GM10266 (cell line): ENCODE results near the gene TLR8.

Experiments used
- DNase-seq: peaks from one replicate; pipeline ENCODE4 v3.0.0; 2012; ENCODE audit errors: extremely low spot score
- TF ChIP-seq, protein P1 (sequence below): IDR thresholded peaks from 2 replicates; pipeline ENCODE4 v1.5.1; 2012; ENCODE audit warnings: mild to moderate bottlenecking, low read depth; ENCODE audit not compliant: control insufficient read depth, insufficient read depth; ENCODE audit errors: missing control alignments

Gene TLR8

DNA sequence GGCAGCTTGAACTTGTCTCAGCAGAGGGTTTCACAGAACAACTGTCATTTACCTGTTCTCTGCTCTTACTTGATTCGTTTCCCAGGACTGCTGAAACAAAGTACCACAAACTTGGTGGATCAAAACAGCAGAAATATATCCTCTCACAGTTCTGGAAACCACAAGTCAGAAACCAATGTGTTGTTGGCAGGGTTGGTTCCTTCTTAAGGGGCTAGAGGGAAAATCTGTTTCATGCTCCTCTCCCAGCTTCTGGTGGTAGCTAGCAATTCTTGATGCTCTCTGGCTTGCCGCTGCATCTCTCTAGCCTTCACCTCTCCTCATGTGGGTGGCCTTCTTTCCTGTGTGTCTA is 4.7 kb downstream of the TLR8 start:
- TF ChIP-seq, protein P1, sequence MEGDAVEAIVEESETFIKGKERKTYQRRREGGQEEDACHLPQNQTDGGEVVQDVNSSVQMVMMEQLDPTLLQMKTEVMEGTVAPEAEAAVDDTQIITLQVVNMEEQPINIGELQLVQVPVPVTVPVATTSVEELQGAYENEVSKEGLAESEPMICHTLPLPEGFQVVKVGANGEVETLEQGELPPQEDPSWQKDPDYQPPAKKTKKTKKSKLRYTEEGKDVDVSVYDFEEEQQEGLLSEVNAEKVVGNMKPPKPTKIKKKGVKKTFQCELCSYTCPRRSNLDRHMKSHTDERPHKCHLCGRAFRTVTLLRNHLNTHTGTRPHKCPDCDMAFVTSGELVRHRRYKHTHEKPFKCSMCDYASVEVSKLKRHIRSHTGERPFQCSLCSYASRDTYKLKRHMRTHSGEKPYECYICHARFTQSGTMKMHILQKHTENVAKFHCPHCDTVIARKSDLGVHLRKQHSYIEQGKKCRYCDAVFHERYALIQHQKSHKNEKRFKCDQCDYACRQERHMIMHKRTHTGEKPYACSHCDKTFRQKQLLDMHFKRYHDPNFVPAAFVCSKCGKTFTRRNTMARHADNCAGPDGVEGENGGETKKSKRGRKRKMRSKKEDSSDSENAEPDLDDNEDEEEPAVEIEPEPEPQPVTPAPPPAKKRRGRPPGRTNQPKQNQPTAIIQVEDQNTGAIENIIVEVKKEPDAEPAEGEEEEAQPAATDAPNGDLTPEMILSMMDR = no peak
- DNase-seq = no peak

DNA sequence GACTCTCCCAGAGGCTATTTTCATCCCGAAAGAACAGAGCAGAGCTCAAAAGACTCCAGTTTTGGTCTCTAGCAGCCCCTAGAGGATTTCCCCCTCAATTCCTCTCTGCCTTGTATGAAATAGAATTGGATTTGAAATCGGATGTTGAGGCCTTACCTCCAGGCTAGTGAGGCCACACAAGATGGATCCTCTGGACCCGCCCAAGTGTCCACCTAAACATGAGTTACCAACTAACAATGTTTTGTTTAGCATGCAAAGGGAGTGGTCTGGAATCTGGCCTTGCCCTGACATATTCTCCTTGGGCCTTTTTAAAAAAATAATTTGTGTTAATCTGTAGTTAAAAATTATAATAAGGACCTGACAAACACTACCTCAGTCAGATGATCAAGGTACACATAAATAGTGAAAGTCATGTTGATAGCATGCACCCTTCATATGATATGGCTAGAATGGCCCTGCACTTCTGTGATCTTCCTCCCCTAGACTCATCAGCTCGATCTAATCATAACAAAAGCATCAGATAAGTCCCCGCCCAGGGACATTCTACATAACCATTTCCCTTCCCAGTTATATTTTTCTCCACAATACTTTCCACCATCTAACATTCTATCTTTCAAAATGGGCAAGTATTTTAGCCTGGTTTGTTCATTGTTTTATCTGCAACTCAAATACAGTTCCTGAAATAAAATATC is 6.5 kb downstream of the TLR8 start:
- TF ChIP-seq, protein P1 = no peak

DNA sequence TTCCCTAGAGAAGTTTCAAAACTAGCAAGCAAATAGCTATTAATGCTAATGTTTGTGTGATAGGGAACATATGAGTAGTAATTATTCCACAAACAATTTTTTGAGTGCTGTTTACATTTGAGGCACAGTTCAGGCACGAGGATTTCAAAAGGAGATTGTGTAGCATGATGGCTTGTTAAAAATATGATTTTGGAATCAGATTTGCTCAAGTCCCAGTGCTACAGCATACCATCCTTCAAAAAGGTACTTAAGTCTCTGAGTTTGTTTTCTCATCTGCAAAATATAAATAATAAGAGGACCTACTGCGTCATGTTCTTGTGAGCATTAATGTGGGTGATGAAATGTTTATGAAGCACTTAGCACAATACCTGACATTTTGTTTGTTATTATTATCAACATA is 11.3 kb downstream of the TLR8 start:
- TF ChIP-seq, protein P1 = no peak
- DNase-seq = no peak

More for the DNA sequence above, 6.5 kb downstream of the TLR8 start:
- no peak for DNase-seq

DNA sequence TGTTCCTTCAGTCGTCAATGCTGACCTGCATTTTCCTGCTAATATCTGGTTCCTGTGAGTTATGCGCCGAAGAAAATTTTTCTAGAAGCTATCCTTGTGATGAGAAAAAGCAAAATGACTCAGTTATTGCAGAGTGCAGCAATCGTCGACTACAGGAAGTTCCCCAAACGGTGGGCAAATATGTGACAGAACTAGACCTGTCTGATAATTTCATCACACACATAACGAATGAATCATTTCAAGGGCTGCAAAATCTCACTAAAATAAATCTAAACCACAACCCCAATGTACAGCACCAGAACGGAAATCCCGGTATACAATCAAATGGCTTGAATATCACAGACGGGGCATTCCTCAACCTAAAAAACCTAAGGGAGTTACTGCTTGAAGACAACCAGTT is 12.6 kb downstream of the TLR8 start:
- no peak for DNase-seq
- TF ChIP-seq, protein P1 = no peak

DNA sequence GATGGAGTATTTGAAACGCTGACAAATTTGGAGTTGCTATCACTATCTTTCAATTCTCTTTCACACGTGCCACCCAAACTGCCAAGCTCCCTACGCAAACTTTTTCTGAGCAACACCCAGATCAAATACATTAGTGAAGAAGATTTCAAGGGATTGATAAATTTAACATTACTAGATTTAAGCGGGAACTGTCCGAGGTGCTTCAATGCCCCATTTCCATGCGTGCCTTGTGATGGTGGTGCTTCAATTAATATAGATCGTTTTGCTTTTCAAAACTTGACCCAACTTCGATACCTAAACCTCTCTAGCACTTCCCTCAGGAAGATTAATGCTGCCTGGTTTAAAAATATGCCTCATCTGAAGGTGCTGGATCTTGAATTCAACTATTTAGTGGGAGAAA is 13.2 kb downstream of the TLR8 start:
- DNase-seq = no peak
- TF ChIP-seq, protein P1 = no peak

DNA sequence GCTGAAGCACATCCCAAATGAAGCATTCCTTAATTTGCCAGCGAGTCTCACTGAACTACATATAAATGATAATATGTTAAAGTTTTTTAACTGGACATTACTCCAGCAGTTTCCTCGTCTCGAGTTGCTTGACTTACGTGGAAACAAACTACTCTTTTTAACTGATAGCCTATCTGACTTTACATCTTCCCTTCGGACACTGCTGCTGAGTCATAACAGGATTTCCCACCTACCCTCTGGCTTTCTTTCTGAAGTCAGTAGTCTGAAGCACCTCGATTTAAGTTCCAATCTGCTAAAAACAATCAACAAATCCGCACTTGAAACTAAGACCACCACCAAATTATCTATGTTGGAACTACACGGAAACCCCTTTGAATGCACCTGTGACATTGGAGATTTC is 14.6 kb downstream of the TLR8 start:
- TF ChIP-seq, protein P1 = no peak
- no peak for DNase-seq

DNA sequence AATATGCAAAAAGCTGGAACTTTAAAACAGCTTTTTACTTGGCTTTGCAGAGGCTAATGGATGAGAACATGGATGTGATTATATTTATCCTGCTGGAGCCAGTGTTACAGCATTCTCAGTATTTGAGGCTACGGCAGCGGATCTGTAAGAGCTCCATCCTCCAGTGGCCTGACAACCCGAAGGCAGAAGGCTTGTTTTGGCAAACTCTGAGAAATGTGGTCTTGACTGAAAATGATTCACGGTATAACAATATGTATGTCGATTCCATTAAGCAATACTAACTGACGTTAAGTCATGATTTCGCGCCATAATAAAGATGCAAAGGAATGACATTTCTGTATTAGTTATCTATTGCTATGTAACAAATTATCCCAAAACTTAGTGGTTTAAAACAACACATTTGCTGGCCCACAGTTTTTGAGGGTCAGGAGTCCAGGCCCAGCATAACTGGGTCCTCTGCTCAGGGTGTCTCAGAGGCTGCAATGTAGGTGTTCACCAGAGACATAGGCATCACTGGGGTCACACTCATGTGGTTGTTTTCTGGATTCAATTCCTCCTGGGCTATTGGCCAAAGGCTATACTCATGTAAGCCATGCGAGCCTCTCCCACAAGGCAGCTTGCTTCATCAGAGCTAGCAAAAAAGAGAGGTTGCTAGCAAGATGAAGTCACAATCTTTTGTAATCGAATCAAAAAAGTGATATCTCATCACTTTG is 15.6 kb downstream of the TLR8 start:
- no peak for DNase-seq
- TF ChIP-seq, protein P1 = no peak
